HS-27A (cell line): ENCODE data around the gene LILRA1.
"Not testable (repeated sequence)": the region's sequence is repeated elsewhere in the genome, so short reads cannot be mapped to it uniquely, and the experiment has no call there.

Source experiments
- DNase-seq: peaks from one replicate; pipeline ENCODE4 v3.0.0-alpha.2; 2012; ENCODE audit warnings: low read depth, missing footprints

LILRA1 gene

DNA sequence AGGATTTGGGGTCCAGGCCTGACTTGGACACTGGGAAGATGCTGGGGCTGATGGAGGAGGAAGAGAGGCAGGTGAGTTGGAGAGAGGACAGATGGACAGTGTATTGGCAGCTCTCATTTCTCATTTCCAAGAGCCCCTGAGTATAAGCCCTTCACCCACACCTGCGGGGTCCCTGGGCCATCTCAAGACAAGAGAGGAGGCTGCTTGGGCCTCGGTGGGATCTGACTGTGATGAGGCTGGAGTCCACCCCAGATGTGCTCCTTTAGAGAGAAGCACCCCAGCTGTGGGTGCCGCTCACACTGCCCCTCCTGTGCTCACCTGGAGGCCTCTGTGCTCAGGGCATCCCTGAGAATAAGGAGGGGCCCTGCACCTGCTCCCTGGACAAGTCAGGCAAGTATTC, 16.1 kb upstream of the LILRA1 start:
- no peak for DNase-seq

DNA sequence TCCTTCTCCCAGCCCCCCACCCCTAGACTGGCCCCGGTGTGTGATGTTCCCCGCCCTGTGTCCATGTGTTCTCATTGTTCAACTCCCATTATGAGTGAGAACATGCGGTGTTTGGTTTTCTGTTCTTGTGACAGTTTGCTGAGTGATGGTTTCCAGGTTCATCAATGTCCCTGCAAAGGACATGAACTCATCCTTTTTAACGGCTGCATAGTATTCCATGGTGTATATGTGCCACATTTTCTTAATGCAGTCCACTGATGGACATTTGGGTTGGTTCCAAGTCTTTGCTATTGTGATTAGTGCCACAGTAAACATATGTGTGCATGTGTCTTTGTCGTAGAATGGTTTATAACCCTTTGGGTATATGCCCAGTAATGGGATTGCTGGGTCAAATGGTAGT, 15.2 kb upstream of the LILRA1 start:
- not testable (repeated sequence) for DNase-seq

DNA sequence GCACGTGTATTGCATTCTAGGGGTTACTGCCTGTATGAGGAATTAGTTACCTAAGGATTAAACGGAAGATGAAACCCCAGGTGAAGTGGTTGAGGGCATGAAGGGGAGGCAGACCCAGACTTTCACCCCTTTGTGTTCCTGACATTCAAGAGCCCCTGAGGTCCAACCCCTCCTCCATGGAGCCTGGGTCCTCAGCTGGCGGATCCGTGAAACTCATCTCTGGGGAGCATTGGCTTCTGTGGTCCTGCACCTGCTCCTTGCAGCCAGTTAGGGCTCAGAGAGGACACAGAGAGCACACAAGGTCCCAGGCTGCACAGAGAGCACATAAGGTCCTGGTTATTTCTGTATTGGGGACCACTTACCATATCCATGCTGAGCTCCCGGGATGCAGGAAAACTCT, 7.0 kb upstream of the LILRA1 start:
- DNase-seq, result no peak

DNA sequence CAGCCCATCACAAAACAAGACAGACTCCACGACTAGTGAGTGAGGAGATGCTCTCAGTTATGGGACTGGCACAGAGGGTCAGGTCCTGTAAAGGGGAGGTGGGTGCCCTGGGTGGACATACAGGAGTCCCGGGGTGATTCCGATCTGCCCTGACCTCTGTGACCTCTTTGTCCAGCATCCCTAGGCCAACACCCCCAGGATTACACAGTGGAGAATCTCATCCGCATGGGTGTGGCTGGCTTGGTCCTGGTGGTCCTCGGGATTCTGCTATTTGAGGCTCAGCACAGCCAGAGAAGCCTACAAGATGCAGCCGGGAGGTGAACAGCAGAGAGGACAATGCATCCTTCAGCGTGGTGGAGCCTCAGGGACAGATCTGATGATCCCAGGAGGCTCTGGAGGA, 6.4 kb upstream of the LILRA1 start:
- DNase-seq, result no peak

DNA sequence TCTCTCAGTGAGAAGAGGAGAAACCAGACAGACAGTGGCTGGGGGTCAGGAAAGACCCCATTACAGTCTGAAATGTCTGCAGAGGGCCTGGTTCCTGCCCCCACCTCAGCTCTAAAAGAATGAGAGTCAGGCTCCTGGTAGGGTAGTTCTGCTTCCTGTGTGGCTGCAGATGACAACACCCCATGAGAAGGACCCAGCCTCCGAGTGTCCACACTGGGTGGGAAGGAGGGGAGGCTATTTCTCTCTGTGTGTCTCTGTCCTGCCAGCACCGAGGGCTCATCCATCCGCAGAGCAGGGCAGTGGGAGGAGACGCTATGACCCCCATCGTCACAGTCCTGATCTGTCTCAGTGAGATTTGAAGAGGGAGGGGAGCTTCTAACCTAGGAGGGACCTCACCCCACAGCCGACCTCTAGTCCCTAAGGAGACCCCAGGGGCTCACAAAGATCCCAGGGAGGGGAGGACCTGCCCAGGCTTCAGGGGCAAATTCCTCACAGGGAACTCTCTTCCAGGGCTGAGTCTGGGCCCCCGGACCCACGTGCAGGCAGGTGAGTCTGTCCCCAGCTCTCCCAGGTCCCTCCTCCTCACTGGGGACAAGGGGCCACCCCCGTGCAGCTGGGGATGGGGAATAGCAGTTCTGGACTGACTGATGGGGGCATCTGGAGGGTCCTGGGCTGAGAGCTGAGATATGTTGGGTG, 647 bp downstream of the LILRA1 start:
- not testable (repeated sequence) for DNase-seq

GRCh38 chr19:54594737-54595136, 1.3 kb downstream of the LILRA1 start:
- no peak for DNase-seq

DNA sequence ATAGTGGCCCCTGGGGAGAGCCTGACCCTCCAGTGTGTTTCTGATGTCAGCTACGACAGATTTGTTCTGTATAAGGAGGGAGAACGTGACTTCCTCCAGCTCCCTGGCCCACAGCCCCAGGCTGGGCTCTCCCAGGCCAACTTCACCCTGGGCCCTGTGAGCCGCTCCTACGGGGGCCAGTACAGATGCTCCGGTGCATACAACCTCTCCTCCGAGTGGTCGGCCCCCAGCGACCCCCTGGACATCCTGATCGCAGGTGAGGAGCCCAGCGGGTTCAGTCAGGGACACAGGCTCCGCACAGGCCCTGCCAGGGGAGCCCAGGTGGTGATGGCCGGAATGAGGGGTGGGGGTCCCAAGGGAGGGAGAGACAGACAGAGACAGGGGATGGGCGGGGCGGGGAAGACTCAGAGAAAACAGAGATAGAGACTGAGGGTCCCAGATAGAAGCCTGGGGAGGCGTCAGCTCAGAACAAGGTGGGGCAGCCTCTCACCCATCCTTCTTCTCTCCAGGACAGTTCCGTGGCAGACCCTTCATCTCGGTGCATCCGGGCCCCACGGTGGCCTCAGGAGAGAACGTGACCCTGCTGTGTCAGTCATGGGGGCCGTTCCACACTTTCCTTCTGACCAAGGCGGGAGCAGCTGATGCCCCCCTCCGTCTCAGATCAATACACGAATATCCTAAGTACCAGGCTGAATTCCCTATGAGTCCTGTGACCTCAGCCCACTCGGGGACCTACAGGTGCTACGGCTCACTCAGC, 2.4 kb downstream of the LILRA1 start:
- DNase-seq, result not testable (repeated sequence)

GRCh38 chr19:54600212-54600611, 6.8 kb downstream of the LILRA1 start:
- no peak for DNase-seq

DNA sequence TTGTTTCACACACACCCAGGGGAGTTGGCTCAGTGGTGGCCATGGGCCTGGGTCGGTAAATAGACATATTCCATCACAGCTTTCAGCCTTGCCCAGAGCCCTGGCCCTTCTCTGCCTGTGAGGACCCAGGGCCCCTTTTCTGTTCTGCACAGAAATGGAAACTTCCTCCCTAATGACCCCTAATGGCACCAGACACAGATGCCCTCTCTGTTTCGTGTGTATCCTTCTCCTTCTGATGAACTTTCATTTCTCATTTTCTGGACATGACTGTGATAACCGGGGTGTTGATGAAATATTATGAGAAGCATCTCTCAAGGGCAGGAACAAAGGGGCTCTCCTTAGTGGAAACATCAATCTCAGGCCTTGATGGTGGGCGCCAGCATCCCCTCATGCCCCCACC, 12.8 kb downstream of the LILRA1 start:
- DNase-seq, result no peak

- DNase-seq, result no peak
Measured at GRCh38 chr19:54606891-54607784, 13.7 kb downstream of the LILRA1 start.

GRCh38 chr19:54607785-54608150, 14.3 kb downstream of the LILRA1 start:
- no peak for DNase-seq

DNA sequence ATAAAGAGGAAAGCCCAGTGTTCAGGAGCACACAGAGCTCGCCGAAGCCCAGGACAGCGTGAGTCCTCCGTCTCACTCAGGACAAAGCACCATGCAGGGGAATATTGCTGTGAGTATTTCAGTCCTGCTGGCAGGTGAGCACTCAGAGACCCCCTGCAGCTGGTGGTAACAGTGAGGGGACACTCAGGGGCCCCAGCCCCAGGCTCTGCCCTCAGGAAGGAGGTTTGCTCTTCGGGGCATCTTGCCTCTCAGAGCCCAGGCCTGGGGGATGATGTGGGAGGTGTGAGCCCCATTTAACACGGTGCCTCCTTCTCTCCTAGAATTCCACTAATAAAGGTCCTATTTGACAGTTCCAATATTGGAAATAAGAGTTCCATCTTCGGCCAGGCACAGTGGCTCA, 14.8 kb downstream of the LILRA1 start:
- no peak for DNase-seq

DNA sequence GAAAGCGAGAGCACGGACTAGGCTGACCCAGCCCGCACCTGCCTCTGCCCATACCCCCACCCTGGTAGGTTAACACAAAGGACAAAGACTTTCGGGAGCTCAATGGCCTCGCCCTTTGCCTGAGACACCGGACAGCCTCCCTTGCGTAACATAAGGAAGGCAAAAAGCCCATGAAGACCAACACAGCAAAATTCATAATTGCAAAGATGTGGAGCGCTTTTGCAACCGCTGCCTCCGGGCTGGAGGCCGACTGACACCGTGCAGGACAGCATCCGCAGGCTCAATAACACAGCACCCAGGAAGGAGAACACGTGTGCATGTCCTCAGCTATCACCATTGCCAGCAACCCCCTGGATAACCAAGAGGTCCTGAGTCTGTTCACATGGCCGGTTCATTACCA, 15.4 kb downstream of the LILRA1 start:
- no peak for DNase-seq

DNA sequence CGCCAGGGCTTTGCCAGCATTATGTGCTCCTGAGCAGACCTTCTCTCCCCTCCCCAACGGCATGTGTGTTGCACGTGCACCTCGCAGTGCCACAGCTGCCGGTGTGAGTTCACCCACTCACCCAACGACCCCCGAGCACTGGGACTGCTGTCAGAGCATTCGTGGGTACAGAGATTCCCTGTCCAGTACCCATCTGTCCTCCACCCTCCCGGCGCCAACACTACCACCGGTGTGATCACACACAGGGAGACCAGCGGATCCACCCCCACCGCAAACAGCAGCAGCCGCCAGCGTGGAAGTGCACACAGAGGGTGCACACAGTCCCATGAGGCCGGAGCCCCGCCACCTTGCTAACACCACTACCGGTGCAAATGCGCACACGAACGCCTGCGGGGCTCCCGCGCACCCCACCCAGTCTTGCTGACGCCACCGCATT, 15.9 kb downstream of the LILRA1 start:
- DNase-seq, result no peak

DNA sequence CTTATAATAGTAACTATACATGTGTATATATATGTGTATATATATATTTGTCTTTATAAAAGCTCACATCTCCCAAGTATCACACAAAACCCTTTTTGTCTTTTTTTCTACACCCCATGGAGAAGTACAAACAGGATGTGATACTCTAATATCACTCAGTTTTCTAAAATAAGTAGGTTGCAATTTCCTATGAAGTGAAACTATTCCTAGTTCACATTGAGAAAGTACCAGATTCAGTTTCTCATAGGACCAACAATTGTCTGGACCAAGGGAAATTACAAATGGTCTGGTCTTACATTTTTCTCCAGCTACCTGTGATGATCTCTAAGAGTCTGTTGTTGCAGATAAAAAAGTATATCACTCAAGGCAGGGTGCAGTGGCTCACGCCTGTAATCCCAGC, 19.0 kb downstream of the LILRA1 start:
- no peak for DNase-seq

DNA sequence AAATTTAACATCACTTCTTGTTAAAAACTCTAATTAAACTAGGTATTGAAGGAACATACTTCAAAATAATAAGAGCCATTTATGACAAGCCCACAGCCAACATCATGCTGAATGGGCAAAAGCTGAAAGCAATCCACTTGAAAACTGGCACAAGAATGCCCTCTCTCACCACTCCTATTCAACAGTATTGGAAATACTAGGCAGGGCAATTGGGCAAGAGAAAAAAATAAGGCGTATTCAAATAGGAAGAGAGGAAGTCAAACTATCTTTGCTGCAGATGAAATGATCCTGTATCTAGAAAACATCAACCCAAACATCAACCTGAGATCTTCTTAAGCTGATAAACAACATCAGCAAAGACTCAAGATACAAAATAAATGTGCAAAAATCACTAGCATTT, 21.3 kb downstream of the LILRA1 start:
- no peak for DNase-seq

GRCh38 chr19:54616057-54616456, 22.6 kb downstream of the LILRA1 start:
- DNase-seq, result no peak

GRCh38 chr19:54616821-54617560, 23.6 kb downstream of the LILRA1 start:
- DNase-seq, result no peak

DNA sequence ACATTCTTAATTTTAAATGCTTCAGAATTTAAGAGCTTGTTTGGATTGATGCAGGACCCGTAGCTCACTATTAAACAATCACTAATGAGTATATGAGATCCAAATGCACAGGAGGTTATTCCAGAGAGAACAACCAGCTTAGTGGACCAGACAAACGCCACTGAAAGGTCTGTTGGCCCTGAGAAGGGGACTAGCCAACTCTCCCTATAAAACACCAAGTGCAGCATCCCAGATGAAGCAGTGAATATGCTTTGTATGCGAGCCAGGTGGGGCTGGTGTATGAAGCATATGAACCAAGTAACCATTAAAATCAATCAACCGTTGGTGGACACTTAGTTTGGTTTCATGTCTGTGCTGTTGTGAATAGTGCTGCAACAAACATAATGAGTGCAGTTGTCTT, 27.0 kb downstream of the LILRA1 start:
- no peak for DNase-seq

- no peak for DNase-seq
Measured at GRCh38 chr19:54622431-54622830, 29.0 kb downstream of the LILRA1 start.

- not testable (repeated sequence) for DNase-seq
Measured at GRCh38 chr19:54624234-54624633, 30.8 kb downstream of the LILRA1 start.
